Chondrocyte (in vitro differentiated cells): Measurements from ENCODE around the gene FRMD4A. TPM values are rescaled to one million over a fixed set of nuclear protein-coding genes. Genes with fewer than 3 reads are reported as not detected.

Experiments
- DNase-seq: peaks from one replicate; pipeline ENCODE4 v3.0.0; 2021; ENCODE audit warnings: mixed read lengths, low spot score
- H3K27ac Mint-ChIP-seq: one replicate; pipeline ENCODE4 v1.8.0; 2021; ENCODE audit warnings: mild to moderate bottlenecking, moderate library complexity, mixed read lengths; ENCODE audit not compliant: unreplicated experiment
- H3K27me3 Mint-ChIP-seq: 2 replicates; pipeline ENCODE4 v1.8.0; 2021; ENCODE audit warnings: low read depth, mixed read lengths
- H3K36me3 Mint-ChIP-seq: 2 replicates; pipeline ENCODE4 v1.8.0; 2021; ENCODE audit warnings: low read depth, mixed read lengths
- H3K4me1 Mint-ChIP-seq: 2 replicates; pipeline ENCODE4 v1.8.0; 2021; ENCODE audit warnings: low read depth, mild to moderate bottlenecking, mixed read lengths
- H3K4me3 Mint-ChIP-seq: one replicate; pipeline ENCODE4 v1.8.0; 2021; ENCODE audit warnings: mild to moderate bottlenecking, moderate library complexity, mixed read lengths; ENCODE audit not compliant: unreplicated experiment
- H3K9me3 Mint-ChIP-seq: 2 replicates; pipeline ENCODE4 v1.8.0; 2021; ENCODE audit warnings: low read depth, mixed read lengths
- total RNA-seq: library from RNA; stranded (reverse); gene quantifications from 3 replicates; pipeline ENCODE4 v1.2.1, GENCODE V29; 2021
- TF ChIP-seq, protein P1 (sequence below): fragments of 200-600 bp; sonication (generic); IDR thresholded peaks from 2 replicates; pipeline ENCODE4 v1.5.0; 2021; ENCODE audit warnings: antibody characterized with exemption, mild to moderate bottlenecking, moderate library complexity

The FRMD4A gene
- total RNA-seq, 1 donor from 2014 or later: 129 TPM

GRCh38 chr10:14162061-14162460 is 168.7 kb downstream of the FRMD4A start:
- no peaks in the 10 kb centered on the region for H3K27me3 Mint-ChIP-seq
- H3K27ac Mint-ChIP-seq: no peak overlapping the region
- peaks cover 29% of the 10 kb centered on the region for H3K4me1 Mint-ChIP-seq

GRCh38 chr10:14160299-14160698 is 170.4 kb downstream of the FRMD4A start:
- no peak for DNase-seq
- Mint-ChIP-seq H3K27ac (no peak overlapping the region), H3K27me3 (no peaks in the 10 kb centered on the region), H3K36me3 (peaks cover 1% of the 10 kb centered on the region), H3K4me3 (no peak overlapping the region), H3K9me3 (peaks cover 10% of the 10 kb centered on the region), H3K4me1 (peaks cover 26% of the 10 kb centered on the region)
- TF ChIP-seq, protein P1, sequence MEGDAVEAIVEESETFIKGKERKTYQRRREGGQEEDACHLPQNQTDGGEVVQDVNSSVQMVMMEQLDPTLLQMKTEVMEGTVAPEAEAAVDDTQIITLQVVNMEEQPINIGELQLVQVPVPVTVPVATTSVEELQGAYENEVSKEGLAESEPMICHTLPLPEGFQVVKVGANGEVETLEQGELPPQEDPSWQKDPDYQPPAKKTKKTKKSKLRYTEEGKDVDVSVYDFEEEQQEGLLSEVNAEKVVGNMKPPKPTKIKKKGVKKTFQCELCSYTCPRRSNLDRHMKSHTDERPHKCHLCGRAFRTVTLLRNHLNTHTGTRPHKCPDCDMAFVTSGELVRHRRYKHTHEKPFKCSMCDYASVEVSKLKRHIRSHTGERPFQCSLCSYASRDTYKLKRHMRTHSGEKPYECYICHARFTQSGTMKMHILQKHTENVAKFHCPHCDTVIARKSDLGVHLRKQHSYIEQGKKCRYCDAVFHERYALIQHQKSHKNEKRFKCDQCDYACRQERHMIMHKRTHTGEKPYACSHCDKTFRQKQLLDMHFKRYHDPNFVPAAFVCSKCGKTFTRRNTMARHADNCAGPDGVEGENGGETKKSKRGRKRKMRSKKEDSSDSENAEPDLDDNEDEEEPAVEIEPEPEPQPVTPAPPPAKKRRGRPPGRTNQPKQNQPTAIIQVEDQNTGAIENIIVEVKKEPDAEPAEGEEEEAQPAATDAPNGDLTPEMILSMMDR: no peak

More at GRCh38 chr10:14162061-14162460, 168.7 kb downstream of the FRMD4A start:
- DNase-seq: no peak
- TF ChIP-seq, protein P1: no peak
- peaks cover 3% of the 10 kb centered on the region for H3K36me3 Mint-ChIP-seq
- peaks cover 4% of the 10 kb centered on the region for H3K9me3 Mint-ChIP-seq
- H3K4me3 Mint-ChIP-seq: no peak overlapping the region

GRCh38 chr10:14158575-14158974 is 172.1 kb downstream of the FRMD4A start:
- TF ChIP-seq, protein P1: no peak
- Mint-ChIP-seq H3K9me3 (peaks cover 10% of the 10 kb centered on the region), H3K36me3 (peaks cover 1% of the 10 kb centered on the region), H3K4me1 (peaks cover 27% of the 10 kb centered on the region), H3K4me3 (no peak overlapping the region), H3K27me3 (no peaks in the 10 kb centered on the region), H3K27ac (no peak overlapping the region)
- no peak for DNase-seq

GRCh38 chr10:14156104-14156503 is 174.6 kb downstream of the FRMD4A start:
- Mint-ChIP-seq H3K36me3 (peaks cover 1% of the 10 kb centered on the region), H3K9me3 (peaks cover 10% of the 10 kb centered on the region), H3K27me3 (no peaks in the 10 kb centered on the region), H3K27ac (no peak overlapping the region), H3K4me3 (no peak overlapping the region), H3K4me1 (peaks cover 27% of the 10 kb centered on the region)
- DNase-seq: no peak
- TF ChIP-seq, protein P1: no peak

GRCh38 chr10:14153570-14154055 is 177.1 kb downstream of the FRMD4A start:
- no peak for DNase-seq
- H3K9me3 Mint-ChIP-seq: peaks cover 7% of the 10 kb centered on the region
- H3K4me3 Mint-ChIP-seq: peak overlapping the region; percentile 82
- peaks cover 27% of the 10 kb centered on the region for H3K4me1 Mint-ChIP-seq
- peaks cover 1% of the 10 kb centered on the region for H3K36me3 Mint-ChIP-seq
- TF ChIP-seq, protein P1: no peak
- H3K27ac Mint-ChIP-seq: peak overlapping the region; percentile 83
- no peaks in the 10 kb centered on the region for H3K27me3 Mint-ChIP-seq
